Inferior parietal cortex (tissue), 1 donor: ENCODE results near the gene MBOAT7.
"Not testable (repeated sequence)": the region's sequence is repeated elsewhere in the genome, so short reads cannot be mapped to it uniquely, and the experiment has no call there.

Experiments
- DNase-seq: peaks from one replicate; pipeline ENCODE4 v3.0.0-alpha.2; 2016; ENCODE audit errors: extremely low spot score

MBOAT7 gene

GRCh38 chr19:54209058-54209810 lies 19.9 kb upstream of the MBOAT7 start:
- DNase-seq = peak; percentile 38

- no peak for DNase-seq
Measured at GRCh38 chr19:54208784-54209057, 19.3 kb upstream of the MBOAT7 start.

GRCh38 chr19:54207983-54208783 lies 18.8 kb upstream of the MBOAT7 start:
- DNase-seq = peak; percentile 66

- no peak for DNase-seq
Measured at GRCh38 chr19:54207676-54207982, 18.2 kb upstream of the MBOAT7 start.

- not testable (repeated sequence) for DNase-seq
Measured at GRCh38 chr19:54207193-54207592, 17.8 kb upstream of the MBOAT7 start.

GRCh38 chr19:54206831-54207177 lies 17.4 kb upstream of the MBOAT7 start:
- DNase-seq = no peak

- no peak for DNase-seq
Measured at GRCh38 chr19:54206030-54206830, 16.9 kb upstream of the MBOAT7 start.

- no peak for DNase-seq
Measured at GRCh38 chr19:54204767-54205468, 15.5 kb upstream of the MBOAT7 start.

- DNase-seq = no peak
Measured at GRCh38 chr19:54203151-54203611, 13.8 kb upstream of the MBOAT7 start.

- no peak for DNase-seq
Measured at GRCh38 chr19:54201980-54202379, 12.6 kb upstream of the MBOAT7 start.

GRCh38 chr19:54201172-54201701 lies 11.9 kb upstream of the MBOAT7 start:
- no peak for DNase-seq

- DNase-seq = no peak
Measured at GRCh38 chr19:54199401-54199800, 10.0 kb upstream of the MBOAT7 start.

- no peak for DNase-seq
Measured at GRCh38 chr19:54197121-54197520, 7.7 kb upstream of the MBOAT7 start.

GRCh38 chr19:54196536-54196935 lies 7.2 kb upstream of the MBOAT7 start:
- DNase-seq = no peak

GRCh38 chr19:54194463-54194862 lies 5.1 kb upstream of the MBOAT7 start:
- DNase-seq = not testable (repeated sequence)

- DNase-seq = no peak
Measured at GRCh38 chr19:54193011-54193410, 3.6 kb upstream of the MBOAT7 start.

GRCh38 chr19:54191811-54192453 lies 2.6 kb upstream of the MBOAT7 start:
- no peak for DNase-seq

- DNase-seq = peak; percentile 72
Measured at GRCh38 chr19:54191011-54191810, 1.8 kb upstream of the MBOAT7 start, which contains the start of gene TSEN34. Gene TSEN34, plus strand, starts transcription at chr19:54191308. Its CDS starts 57 bp downstream, at chr19:54191365.

GRCh38 chr19:54190503-54191010 lies 1.2 kb upstream of the MBOAT7 start:
- DNase-seq = peak; percentile 98
